ENCODE results near the gene TMEM30B.

TMEM30B gene

DNA sequence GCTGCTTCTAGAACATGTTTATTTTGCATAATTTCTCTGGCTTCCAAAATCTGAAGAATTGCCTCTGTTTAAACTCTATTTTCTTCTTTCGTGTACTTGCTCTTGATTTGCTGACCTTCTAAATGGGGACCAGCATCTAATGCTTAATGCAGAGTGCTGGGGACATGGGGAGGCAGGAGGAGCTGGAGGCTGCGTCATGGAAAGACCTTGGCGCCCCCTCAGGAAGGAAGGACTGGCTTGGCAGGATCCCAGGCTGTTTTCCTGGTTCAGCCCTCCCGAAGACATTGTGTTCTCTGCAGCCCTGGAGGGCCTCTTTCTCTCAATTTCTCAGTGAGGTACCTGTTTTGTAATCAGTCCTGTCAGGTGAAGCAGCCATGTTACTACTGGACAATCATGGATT, 45.7 kb upstream of the TMEM30B start:
- H3K9me3 ChIP-seq (ENCODE audit: insufficient read depth, low read length): no peaks in the 10 kb centered on the region
- no peak overlapping the region for H3K9ac ChIP-seq (ENCODE audit: low read length)
- H3K4me1 ChIP-seq (ENCODE audit: low read length): peaks cover 16% of the 10 kb centered on the region
- no peak overlapping the region for H3K27ac ChIP-seq (ENCODE audit: low read length)
- no peaks in the 10 kb centered on the region for H4K20me1 ChIP-seq (ENCODE audit: insufficient read depth, low read length)
- no peaks in the 10 kb centered on the region for H3K36me3 ChIP-seq (replicated peaks; ENCODE audit: low read depth, low read length)
- no peak overlapping the region for H3K4me3 ChIP-seq (ENCODE audit: low read length)
- H3K27me3 ChIP-seq (ENCODE audit: low read depth, low read length): peaks cover 7% of the 10 kb centered on the region
- no peak for TF ChIP-seq EZH2phosphoT487 (IDR thresholded peaks at IDR 0.05; ENCODE audit: low read depth)
- TF ChIP-seq, protein P1, sequence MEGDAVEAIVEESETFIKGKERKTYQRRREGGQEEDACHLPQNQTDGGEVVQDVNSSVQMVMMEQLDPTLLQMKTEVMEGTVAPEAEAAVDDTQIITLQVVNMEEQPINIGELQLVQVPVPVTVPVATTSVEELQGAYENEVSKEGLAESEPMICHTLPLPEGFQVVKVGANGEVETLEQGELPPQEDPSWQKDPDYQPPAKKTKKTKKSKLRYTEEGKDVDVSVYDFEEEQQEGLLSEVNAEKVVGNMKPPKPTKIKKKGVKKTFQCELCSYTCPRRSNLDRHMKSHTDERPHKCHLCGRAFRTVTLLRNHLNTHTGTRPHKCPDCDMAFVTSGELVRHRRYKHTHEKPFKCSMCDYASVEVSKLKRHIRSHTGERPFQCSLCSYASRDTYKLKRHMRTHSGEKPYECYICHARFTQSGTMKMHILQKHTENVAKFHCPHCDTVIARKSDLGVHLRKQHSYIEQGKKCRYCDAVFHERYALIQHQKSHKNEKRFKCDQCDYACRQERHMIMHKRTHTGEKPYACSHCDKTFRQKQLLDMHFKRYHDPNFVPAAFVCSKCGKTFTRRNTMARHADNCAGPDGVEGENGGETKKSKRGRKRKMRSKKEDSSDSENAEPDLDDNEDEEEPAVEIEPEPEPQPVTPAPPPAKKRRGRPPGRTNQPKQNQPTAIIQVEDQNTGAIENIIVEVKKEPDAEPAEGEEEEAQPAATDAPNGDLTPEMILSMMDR (IDR thresholded peaks at IDR 0.05; ENCODE audit: low read depth, low read length): no peak
- H3K4me2 ChIP-seq (ENCODE audit: low read length): no peak overlapping the region
- no peaks in the 10 kb centered on the region for H3K79me2 ChIP-seq (ENCODE audit: low read length)
- no peak overlapping the region for H2AFZ ChIP-seq (ENCODE audit: low read depth, low read length)

DNA sequence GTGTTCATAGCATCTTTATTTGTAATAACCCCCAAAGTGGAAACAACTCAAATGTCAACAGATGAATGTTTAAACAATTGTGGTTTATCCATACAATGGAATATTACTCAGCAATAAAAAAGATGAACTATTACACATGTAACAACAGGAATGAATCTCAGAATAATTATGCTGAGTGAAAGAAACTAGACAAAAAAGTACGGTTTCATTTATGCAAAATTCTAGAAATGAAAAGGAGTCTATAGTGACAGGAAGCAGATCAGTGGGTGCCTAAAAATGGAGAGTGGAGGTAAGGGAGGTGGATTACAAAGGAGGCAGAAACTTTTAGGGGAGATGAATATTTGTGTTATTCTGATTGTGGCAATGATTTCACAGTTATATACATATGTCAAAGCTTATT, 45.0 kb upstream of the TMEM30B start:
- Histone ChIP-seq H3K4me1 (ENCODE audit: low read length) (peaks cover 16% of the 10 kb centered on the region), H3K36me3 (replicated peaks; ENCODE audit: low read depth, low read length) (no peaks in the 10 kb centered on the region), H3K27ac (ENCODE audit: low read length) (no peak overlapping the region), H3K79me2 (ENCODE audit: low read length) (no peaks in the 10 kb centered on the region), H3K27me3 (ENCODE audit: low read depth, low read length) (peaks cover 3% of the 10 kb centered on the region; the same call in 1 of the 2 replicates), H3K4me3 (ENCODE audit: low read length) (no peak overlapping the region), H2AFZ (ENCODE audit: low read depth, low read length) (no peak overlapping the region), H3K4me2 (ENCODE audit: low read length) (no peak overlapping the region), H4K20me1 (ENCODE audit: insufficient read depth, low read length) (no peaks in the 10 kb centered on the region), H3K9me3 (ENCODE audit: insufficient read depth, low read length) (no peaks in the 10 kb centered on the region), H3K9ac (ENCODE audit: low read length) (no peak overlapping the region)
- TF ChIP-seq, protein P1 (IDR thresholded peaks at IDR 0.05; ENCODE audit: low read depth, low read length): no peak
- no peak for TF ChIP-seq EZH2phosphoT487 (IDR thresholded peaks at IDR 0.05; ENCODE audit: low read depth)

DNA sequence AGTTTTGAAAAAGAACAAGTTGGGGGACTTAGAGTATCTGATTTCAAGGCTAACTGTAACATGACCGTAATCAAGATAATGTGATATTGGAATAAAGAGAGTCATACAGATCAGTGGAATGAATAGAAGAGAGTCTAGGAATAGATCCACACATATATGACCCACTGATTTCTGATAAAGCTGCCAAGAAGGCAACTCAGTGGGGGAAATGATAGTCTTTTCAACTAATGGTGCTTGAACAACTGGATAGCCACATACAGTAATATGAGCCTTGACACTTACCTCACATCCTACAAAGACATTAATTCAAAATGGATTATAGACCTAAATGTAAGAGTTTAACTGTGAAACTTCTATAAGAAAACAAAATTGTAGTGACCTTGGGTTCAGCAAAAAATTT, 44.0 kb upstream of the TMEM30B start:
- H3K27me3 ChIP-seq (ENCODE audit: low read depth, low read length): peaks cover 3% of the 10 kb centered on the region; the same call in 1 of the 2 replicates
- no peak overlapping the region for H3K4me3 ChIP-seq (ENCODE audit: low read length)
- no peak for TF ChIP-seq EZH2phosphoT487 (IDR thresholded peaks at IDR 0.05; ENCODE audit: low read depth)
- TF ChIP-seq, protein P1 (IDR thresholded peaks at IDR 0.05; ENCODE audit: low read depth, low read length): no peak
- H3K4me1 ChIP-seq (ENCODE audit: low read length): peaks cover 15% of the 10 kb centered on the region
- H3K79me2 ChIP-seq (ENCODE audit: low read length): no peaks in the 10 kb centered on the region
- no peak overlapping the region for H3K9ac ChIP-seq (ENCODE audit: low read length)
- H3K9me3 ChIP-seq (ENCODE audit: insufficient read depth, low read length): no peaks in the 10 kb centered on the region
- H4K20me1 ChIP-seq (ENCODE audit: insufficient read depth, low read length): no peaks in the 10 kb centered on the region
- H3K27ac ChIP-seq (ENCODE audit: low read length): no peak overlapping the region
- H3K4me2 ChIP-seq (ENCODE audit: low read length): no peak overlapping the region
- no peak overlapping the region for H2AFZ ChIP-seq (ENCODE audit: low read depth, low read length)
- H3K36me3 ChIP-seq (replicated peaks; ENCODE audit: low read depth, low read length): no peaks in the 10 kb centered on the region

DNA sequence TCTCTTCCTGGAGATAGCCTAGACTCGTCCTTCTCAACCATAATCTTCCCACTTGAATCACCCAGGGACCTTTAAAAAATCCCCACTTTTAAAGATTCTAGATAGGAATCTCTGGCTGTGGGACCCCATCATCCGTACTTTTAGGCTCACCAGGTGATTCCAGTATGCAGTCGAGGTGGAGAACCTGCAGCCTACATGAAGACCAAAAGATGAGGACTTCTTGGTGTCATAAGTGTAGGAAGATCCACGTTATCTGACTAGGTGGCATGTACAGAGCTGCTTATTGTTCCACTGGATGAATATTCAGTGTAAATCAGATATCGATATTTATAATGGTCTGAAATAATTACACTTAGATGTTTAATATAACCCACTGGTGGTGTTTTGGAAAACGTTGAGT, 42.8 kb upstream of the TMEM30B start:
- H3K4me3 ChIP-seq (ENCODE audit: low read length): no peak overlapping the region
- no peak overlapping the region for H3K9ac ChIP-seq (ENCODE audit: low read length)
- no peaks in the 10 kb centered on the region for H3K36me3 ChIP-seq (replicated peaks; ENCODE audit: low read depth, low read length)
- H3K27ac ChIP-seq (ENCODE audit: low read length): no peak overlapping the region
- no peaks in the 10 kb centered on the region for H4K20me1 ChIP-seq (ENCODE audit: insufficient read depth, low read length)
- no peak for TF ChIP-seq EZH2phosphoT487 (IDR thresholded peaks at IDR 0.05; ENCODE audit: low read depth)
- TF ChIP-seq, protein P1 (IDR thresholded peaks at IDR 0.05; ENCODE audit: low read depth, low read length): no peak
- peaks cover 3% of the 10 kb centered on the region; the same call in 1 of the 2 replicates for H3K4me1 ChIP-seq (ENCODE audit: low read length)
- H3K27me3 ChIP-seq (ENCODE audit: low read depth, low read length): peaks cover 3% of the 10 kb centered on the region; the same call in 1 of the 2 replicates
- H3K4me2 ChIP-seq (ENCODE audit: low read length): no peak overlapping the region
- no peaks in the 10 kb centered on the region for H3K9me3 ChIP-seq (ENCODE audit: insufficient read depth, low read length)
- no peaks in the 10 kb centered on the region for H3K79me2 ChIP-seq (ENCODE audit: low read length)
- no peak overlapping the region for H2AFZ ChIP-seq (ENCODE audit: low read depth, low read length)

All from OCI-LY3 (cell line).